Neuron (in vitro differentiated cells): ENCODE data around the gene KIF21B.

Source experiments
- H2AFZ ChIP-seq: one replicate; pipeline ENCODE4 v1.6.1; 2013; ENCODE audit warnings: low read depth, mild to moderate bottlenecking, inconsistent platforms, low read length, moderate library complexity
- H3K27me3 ChIP-seq: one replicate; pipeline ENCODE4 v1.6.1; 2013; ENCODE audit warnings: low read length; ENCODE audit not compliant: insufficient read depth
- H3K36me3 ChIP-seq: one replicate; pipeline ENCODE4 v1.6.1; 2013; ENCODE audit warnings: low read length; ENCODE audit not compliant: insufficient read depth
- H3K4me1 ChIP-seq: one replicate; pipeline ENCODE4 v1.6.1; 2013; ENCODE audit warnings: low read length; ENCODE audit not compliant: insufficient read depth
- H3K4me3 ChIP-seq: 2 replicates; pipeline ENCODE4 v1.5.1; 2013; ENCODE audit warnings: mild to moderate bottlenecking, low read length, moderate library complexity
- H3K9me3 ChIP-seq: one replicate; pipeline ENCODE4 v1.6.1; 2013; ENCODE audit warnings: low read length

The KIF21B gene

GRCh38 chr1:201039418-201039817, 15.9 kb upstream of the KIF21B start:
- Histone ChIP-seq H3K9me3 (no peaks in the 10 kb centered on the region), H3K4me3 (no peak overlapping the region), H3K4me1 (peaks cover 11% of the 10 kb centered on the region), H3K27me3 (peaks cover 3% of the 10 kb centered on the region), H3K36me3 (no peaks in the 10 kb centered on the region), H2AFZ (no peak overlapping the region)

- H2AFZ ChIP-seq: no peak overlapping the region
- H3K27me3 ChIP-seq: peaks cover 3% of the 10 kb centered on the region
- H3K4me3 ChIP-seq: no peak overlapping the region
- H3K9me3 ChIP-seq: no peaks in the 10 kb centered on the region
- H3K36me3 ChIP-seq: no peaks in the 10 kb centered on the region
- peaks cover 11% of the 10 kb centered on the region for H3K4me1 ChIP-seq
These were observed 14.8 kb upstream of the KIF21B start for GRCh38 chr1:201038186-201038876.

GRCh38 chr1:201036188-201036842, 12.8 kb upstream of the KIF21B start:
- no peak overlapping the region for H2AFZ ChIP-seq
- H3K27me3 ChIP-seq: peaks cover 3% of the 10 kb centered on the region
- H3K4me3 ChIP-seq: no peak overlapping the region
- no peaks in the 10 kb centered on the region for H3K9me3 ChIP-seq
- peaks cover 8% of the 10 kb centered on the region for H3K4me1 ChIP-seq
- H3K36me3 ChIP-seq: no peaks in the 10 kb centered on the region

GRCh38 chr1:201034671-201035070, 11.2 kb upstream of the KIF21B start:
- no peaks in the 10 kb centered on the region for H3K9me3 ChIP-seq
- H2AFZ ChIP-seq: no peak overlapping the region
- peaks cover 8% of the 10 kb centered on the region for H3K4me1 ChIP-seq
- H3K4me3 ChIP-seq: no peak overlapping the region
- no peaks in the 10 kb centered on the region for H3K36me3 ChIP-seq
- H3K27me3 ChIP-seq: peaks cover 3% of the 10 kb centered on the region

- Histone ChIP-seq H2AFZ (no peak overlapping the region), H3K4me3 (no peak overlapping the region), H3K9me3 (no peaks in the 10 kb centered on the region), H3K4me1 (no peaks in the 10 kb centered on the region), H3K27me3 (peaks cover under 1% of the 10 kb centered on the region), H3K36me3 (no peaks in the 10 kb centered on the region)
These were observed 8.9 kb upstream of the KIF21B start for GRCh38 chr1:201032408-201032807.

- H3K27me3 ChIP-seq: no peaks in the 10 kb centered on the region
- no peak overlapping the region for H2AFZ ChIP-seq
- no peak overlapping the region for H3K4me3 ChIP-seq
- no peaks in the 10 kb centered on the region for H3K36me3 ChIP-seq
- H3K4me1 ChIP-seq: peaks cover 13% of the 10 kb centered on the region
- no peaks in the 10 kb centered on the region for H3K9me3 ChIP-seq
These were observed 5.0 kb upstream of the KIF21B start for GRCh38 chr1:201028461-201028889.

GRCh38 chr1:201026836-201027235, 3.3 kb upstream of the KIF21B start:
- H3K4me3 ChIP-seq: no peak overlapping the region
- no peaks in the 10 kb centered on the region for H3K36me3 ChIP-seq
- H3K9me3 ChIP-seq: no peaks in the 10 kb centered on the region
- no peaks in the 10 kb centered on the region for H3K27me3 ChIP-seq
- peaks cover 22% of the 10 kb centered on the region for H3K4me1 ChIP-seq
- no peak overlapping the region for H2AFZ ChIP-seq

GRCh38 chr1:201026234-201026633, 2.7 kb upstream of the KIF21B start:
- Histone ChIP-seq H3K36me3 (no peaks in the 10 kb centered on the region), H2AFZ (no peak overlapping the region), H3K27me3 (no peaks in the 10 kb centered on the region), H3K4me3 (no peak overlapping the region), H3K9me3 (no peaks in the 10 kb centered on the region), H3K4me1 (peaks cover 28% of the 10 kb centered on the region)

GRCh38 chr1:201025571-201026002, 2.1 kb upstream of the KIF21B start:
- no peaks in the 10 kb centered on the region for H3K27me3 ChIP-seq
- H3K9me3 ChIP-seq: no peaks in the 10 kb centered on the region
- peaks cover 34% of the 10 kb centered on the region for H3K4me1 ChIP-seq
- no peak overlapping the region for H3K4me3 ChIP-seq
- H2AFZ ChIP-seq: no peak overlapping the region
- H3K36me3 ChIP-seq: no peaks in the 10 kb centered on the region

- Histone ChIP-seq H3K9me3 (no peaks in the 10 kb centered on the region), H2AFZ (no peak overlapping the region), H3K4me3 (peak overlapping the region; percentile 51), H3K4me1 (peaks cover 34% of the 10 kb centered on the region), H3K36me3 (no peaks in the 10 kb centered on the region), H3K27me3 (no peaks in the 10 kb centered on the region)
These were observed 1.1 kb upstream of the KIF21B start for GRCh38 chr1:201024625-201024998.

GRCh38 chr1:201023920-201024624, 558 bp upstream of the KIF21B start:
- no peaks in the 10 kb centered on the region for H3K9me3 ChIP-seq
- H3K4me1 ChIP-seq: peaks cover 34% of the 10 kb centered on the region
- H3K27me3 ChIP-seq: no peaks in the 10 kb centered on the region
- H3K36me3 ChIP-seq: no peaks in the 10 kb centered on the region
- H2AFZ ChIP-seq: no peak overlapping the region
- peak overlapping the region; percentile 51 for H3K4me3 ChIP-seq

GRCh38 chr1:201022820-201023516, 546 bp downstream of the KIF21B start:
- Histone ChIP-seq H3K9me3 (no peaks in the 10 kb centered on the region), H3K36me3 (no peaks in the 10 kb centered on the region), H3K4me3 (peak overlapping the region; percentile 60), H2AFZ (peak overlapping the region; percentile 83), H3K4me1 (peaks cover 34% of the 10 kb centered on the region), H3K27me3 (no peaks in the 10 kb centered on the region)

- H3K4me1 ChIP-seq: peaks cover 37% of the 10 kb centered on the region
- H3K9me3 ChIP-seq: no peaks in the 10 kb centered on the region
- peak overlapping the region; percentile 60 for H3K4me3 ChIP-seq
- H3K27me3 ChIP-seq: no peaks in the 10 kb centered on the region
- no peaks in the 10 kb centered on the region for H3K36me3 ChIP-seq
- H2AFZ ChIP-seq: peak overlapping the region; percentile 83
These were observed 1.1 kb downstream of the KIF21B start for GRCh38 chr1:201022493-201022819.
